IMR-90 (cell line): Measurements from ENCODE around the gene ANO8. TPM values are rescaled to one million over a fixed set of nuclear protein-coding genes. Genes with fewer than 3 reads are reported as not detected.

ENCODE experiments used
- ATAC-seq: fragments of 200-7000 bp; cut with Tn5 transposase; 2 replicates; pipeline ENCODE4 v1.9.1; 2020; ENCODE audit warnings: low read depth, mild to moderate bottlenecking, moderate library complexity
- BruUV-seq: library from RNA; stranded (reverse); fragments of 400-500 nt; replicated peaks from 2 replicates; lab custom pipeline; 2021; lab: Mats Ljungman, UMichigan
- CTCF ChIA-PET: fragments of 300-600 bp; formaldehyde crosslinking; extraction: SDS; loops from one replicate; lab custom pipeline; 2021; ENCODE audit warnings: antibody characterized with exemption; lab: Yijun Ruan, JAX
- POLR2A ChIA-PET: fragments of 300-600 bp; sonication (Branson Sonifier 250); formaldehyde crosslinking; loops from one replicate; lab custom pipeline; 2022; ENCODE audit warnings: antibody characterized with exemption; ENCODE audit not compliant: unreplicated experiment; lab: Charles Lee
- DNase-seq: peaks from one replicate; pipeline ENCODE4 v3.0.0; 2013
- H2AFZ ChIP-seq: replicated peaks from 2 replicates; pipeline ENCODE3; 2013; ENCODE audit warnings: low read length, mild to moderate bottlenecking; ENCODE audit not compliant: poor library complexity
- H2AK5ac ChIP-seq: 2 replicates; pipeline ENCODE4 v1.6.1; 2013; ENCODE audit warnings: low read depth, low read length, inconsistent platforms
- H2AK9ac ChIP-seq: replicated peaks from 2 replicates; pipeline ENCODE3; 2013; ENCODE audit warnings: mild to moderate bottlenecking, low read depth, low read length, moderate library complexity; ENCODE audit not compliant: poor library complexity
- H2BK120ac ChIP-seq: 2 replicates; pipeline ENCODE4 v1.6.1; 2013; ENCODE audit warnings: low read depth, low read length, inconsistent platforms
- H2BK15ac ChIP-seq: 3 replicates; pipeline ENCODE4 v1.6.1; 2013; ENCODE audit warnings: low read depth, low read length, inconsistent platforms
- H2BK20ac ChIP-seq: 2 replicates; pipeline ENCODE4 v1.6.1; 2013; ENCODE audit warnings: low read depth, mild to moderate bottlenecking, inconsistent platforms, low read length, moderate library complexity
- H2BK5ac ChIP-seq: 2 replicates; pipeline ENCODE4 v1.6.1; 2013; ENCODE audit warnings: mild to moderate bottlenecking, low read depth, low read length, inconsistent platforms; ENCODE audit not compliant: poor library complexity, severe bottlenecking
- H3K14ac ChIP-seq: replicated peaks from 2 replicates; pipeline ENCODE4 v1.6.1; 2013; ENCODE audit warnings: low read depth, low read length, inconsistent platforms
- H3K18ac ChIP-seq: 2 replicates; pipeline ENCODE4 v1.6.1; 2013; ENCODE audit warnings: low read depth, low read length, control low read depth
- H3K23ac ChIP-seq: 2 replicates; pipeline ENCODE4 v1.6.1; 2013; ENCODE audit warnings: low read depth, low read length, inconsistent platforms
- H3K27ac ChIP-seq: 2 replicates; pipeline ENCODE4 v1.5.1; 2013; ENCODE audit warnings: mild to moderate bottlenecking, control low read depth, low read length; ENCODE audit not compliant: insufficient read depth
- H3K27me3 ChIP-seq: 2 replicates; pipeline ENCODE4 v1.6.1; 2013; ENCODE audit warnings: low read length; ENCODE audit not compliant: control insufficient read depth, insufficient read depth
- H3K36me3 ChIP-seq: 2 replicates; pipeline ENCODE4 v1.6.1; 2013; ENCODE audit warnings: low read length, mixed read lengths; ENCODE audit not compliant: control insufficient read depth, insufficient read depth
- H3K4ac ChIP-seq: 2 replicates; pipeline ENCODE4 v1.6.1; 2013; ENCODE audit warnings: low read depth, low read length, inconsistent platforms
- H3K4me1 ChIP-seq: 2 replicates; pipeline ENCODE4 v1.6.1; 2013; ENCODE audit warnings: low read length, mixed read lengths; ENCODE audit not compliant: control insufficient read depth, insufficient read depth
- H3K4me2 ChIP-seq: 2 replicates; pipeline ENCODE4 v1.6.1; 2013; ENCODE audit warnings: low read depth, mild to moderate bottlenecking, control low read depth, low read length, moderate library complexity
- H3K4me3 ChIP-seq: 2 replicates; pipeline ENCODE4 v1.5.1; 2013; ENCODE audit warnings: low read depth, mild to moderate bottlenecking, control low read depth, low read length, moderate library complexity; ENCODE audit not compliant: insufficient read depth
- H3K56ac ChIP-seq: 2 replicates; pipeline ENCODE4 v1.6.1; 2013; ENCODE audit warnings: low read length, inconsistent platforms; ENCODE audit not compliant: insufficient read depth; ENCODE audit errors: extremely low read depth
- H3K79me1 ChIP-seq, 2 experiments: 2 replicates each; pipeline ENCODE4 v1.6.1; 2013; ENCODE audit warnings: low read length in 2 of 2, inconsistent platforms in 1 of 2, low read depth in 1 of 2
- H3K9ac ChIP-seq: 2 replicates; pipeline ENCODE4 v1.6.1; 2013; ENCODE audit warnings: low read depth, low read length, control low read depth
- H3K9me1 ChIP-seq: 2 replicates; pipeline ENCODE4 v1.6.1; 2013; ENCODE audit warnings: low read length, inconsistent platforms; ENCODE audit not compliant: insufficient read depth
- H3K9me3 ChIP-seq: 2 replicates; pipeline ENCODE4 v1.6.1; 2013; ENCODE audit warnings: low read length; ENCODE audit not compliant: control insufficient read depth, insufficient read depth
- H4K20me1 ChIP-seq: 2 replicates; pipeline ENCODE4 v1.6.1; 2013; ENCODE audit warnings: low read length, inconsistent platforms; ENCODE audit not compliant: insufficient read depth
- H4K5ac ChIP-seq: 2 replicates; pipeline ENCODE4 v1.6.1; 2013; ENCODE audit warnings: mild to moderate bottlenecking, low read depth, low read length, control low read depth
- H4K8ac ChIP-seq, 2 experiments: 2 replicates each; pipeline ENCODE4 v1.6.1; 2013; ENCODE audit warnings: low read depth in 2 of 2, low read length in 2 of 2, control low read depth in 1 of 2, inconsistent platforms in 1 of 2
- H4K91ac ChIP-seq: 2 replicates; pipeline ENCODE4 v1.6.1; 2013; ENCODE audit warnings: low read depth, low read length, inconsistent platforms; ENCODE audit not compliant: insufficient read depth
- BHLHE40 ChIP-seq: fragments of 150-350 bp; IDR thresholded peaks from 2 replicates; pipeline ENCODE4 v1.6.1; 2016; ENCODE audit warnings: mild to moderate bottlenecking, low read depth, low read length
- CEBPB ChIP-seq: IDR thresholded peaks from 2 replicates; pipeline ENCODE4 v1.6.1; 2012; ENCODE audit warnings: low read depth, low read length, improper control_type of control experiment
- CHD1 ChIP-seq: IDR thresholded peaks from 2 replicates; pipeline ENCODE4 v1.6.1; 2012; ENCODE audit warnings: low read depth, low read length, improper control_type of control experiment
- ELK1 ChIP-seq: fragments of 150-350 bp; IDR thresholded peaks from 2 replicates; pipeline ENCODE4 v1.6.1; 2016; ENCODE audit warnings: low read depth, mild to moderate bottlenecking, low read length, moderate library complexity, borderline replicate concordance
- FOS ChIP-seq: fragments of 150-350 bp; IDR thresholded peaks from 2 replicates; pipeline ENCODE4 v1.6.1; 2016; ENCODE audit warnings: low read depth, low read length
- MAFK ChIP-seq: IDR thresholded peaks from 2 replicates; pipeline ENCODE4 v1.6.1; 2012; ENCODE audit warnings: low read depth, low read length, improper control_type of control experiment
- MAZ ChIP-seq: IDR thresholded peaks from 2 replicates; pipeline ENCODE4 v1.6.1; 2012; ENCODE audit warnings: low read depth, mild to moderate bottlenecking, low read length, improper control_type of control experiment, moderate library complexity, borderline replicate concordance
- MXI1 ChIP-seq: IDR thresholded peaks from 2 replicates; pipeline ENCODE4 v1.6.1; 2012; ENCODE audit warnings: low read depth, mild to moderate bottlenecking, low read length, moderate library complexity, borderline replicate concordance
- NFE2L2 ChIP-seq: fragments of 150-350 bp; IDR thresholded peaks from 2 replicates; pipeline ENCODE4 v1.6.1; 2016; ENCODE audit warnings: low read depth, mild to moderate bottlenecking, low read length
- POLR2A ChIP-seq: IDR thresholded peaks from 2 replicates; pipeline ENCODE4 v1.6.1; 2012; ENCODE audit warnings: mild to moderate bottlenecking, low read depth, low read length
- RCOR1 ChIP-seq: IDR thresholded peaks from 2 replicates; pipeline ENCODE4 v1.6.1; 2012; ENCODE audit warnings: mild to moderate bottlenecking, low read length, improper control_type of control experiment; ENCODE audit not compliant: insufficient replicate concordance
- RFX5 ChIP-seq: IDR thresholded peaks from 2 replicates; pipeline ENCODE4 v1.8.0; 2012; ENCODE audit warnings: low read depth, mild to moderate bottlenecking, low read length, moderate library complexity
- WGBS, 2 experiments: methylation state at CpG; one replicate each; pipeline versions ENCODE4 v1.1.5 to v1.1.7; 2013; ENCODE audit warnings: missing lambda C conversion rate in 2 of 2; ENCODE audit not compliant: insufficient read length in 1 of 2; ENCODE audit errors: extremely low coverage in 2 of 2; 5-methylcytosine and 5-hydroxymethylcytosine counted together
- dilution Hi-C: fragments of 300-500 bp; cut with HindIII; formaldehyde crosslinking; loops from one replicate; pipeline ENCODE4 v1.14.3; 2018; ENCODE audit warnings: low sequenced_read_pairs; ENCODE audit not compliant: unreplicated experiment
- in situ Hi-C: fragments of 300-500 bp; cut with MboI; formaldehyde crosslinking; loops from 3 replicates; pipeline ENCODE4 v1.14.3; 2019; ENCODE audit warnings: low sequenced_read_pairs, inconsistent platforms, mixed read lengths
- intact Hi-C: fragments of 100-400 bp; cut with micrococcal nuclease; formaldehyde crosslinking; loops from 2 replicates; pipeline ENCODE4 v1.10.0; 2022
- polyA plus RNA-seq, 3 experiments: library from polyadenylated mRNA; depleted of rRNA; stranded (reverse); fragments of >200 nt; gene quantifications; 2 replicates each; pipeline ENCODE4 v1.2.3, GENCODE V29; 2012; ENCODE audit warnings: low replicate concordance in 1 of 3
- total RNA-seq: library from RNA; depleted of rRNA; stranded (reverse); fragments of >200 nt; gene quantifications from 2 replicates; pipeline ENCODE4 v1.2.3, GENCODE V29; 2012

The ANO8 gene
- total and polyA plus RNA-seq, 2 of the 4 experiments (the other 2 are of a cell fraction): 1.6 to 5.6 TPM

GRCh38 chr19:17307876-17308377 is 26.7 kb downstream of the ANO8 start:
- peak overlapping the region in 1 of 2 experiments; percentile 6; a peak in 1 of 4 replicates for H4K8ac ChIP-seq
- peaks cover 15% of the 10 kb centered on the region for H3K4me1 ChIP-seq
- H3K9me1 ChIP-seq: peaks cover 31% of the 10 kb centered on the region
- H4K5ac ChIP-seq: no peak overlapping the region
- H2BK15ac ChIP-seq: no peak overlapping the region
- ChIA-PET POLR2A (no interaction called here), CTCF (no interaction called here)
- peak overlapping the region; percentile 13; the same call in 1 of the 2 replicates for H3K23ac ChIP-seq
- no peak for TF ChIP-seq BHLHE40
- TF ChIP-seq CHD1: no peak
- no peak for TF ChIP-seq CEBPB
- TF ChIP-seq MAFK: no peak
- no peak for TF ChIP-seq MAZ
- TF ChIP-seq FOS: no peak
- no peak for TF ChIP-seq MXI1
- TF ChIP-seq RFX5: no peak
- TF ChIP-seq ELK1: no peak
- no peak for TF ChIP-seq POLR2A
- no peak for TF ChIP-seq NFE2L2
- TF ChIP-seq RCOR1: no peak
- no peaks in the 10 kb centered on the region for H3K9me3 ChIP-seq
- H2AK9ac ChIP-seq: peak overlapping the region; percentile 76
- H3K27ac ChIP-seq: no peak overlapping the region
- no peak overlapping the region for H3K4me3 ChIP-seq
- no peak overlapping the region for H3K14ac ChIP-seq
- no peak overlapping the region for H2AK5ac ChIP-seq
- H3K9ac ChIP-seq: no peak overlapping the region
- H3K36me3 ChIP-seq: peaks cover 7% of the 10 kb centered on the region
- H2AFZ ChIP-seq: no peak overlapping the region
- H3K18ac ChIP-seq: no peak overlapping the region
- no peak overlapping the region for H2BK120ac ChIP-seq
- no peak overlapping the region for H4K91ac ChIP-seq
- no peak overlapping the region for H2BK20ac ChIP-seq
- in situ Hi-C loops (no loop called here), intact Hi-C loops (no loop called here), dilution Hi-C loops (no loop called here)
- DNase-seq (no peak), ATAC-seq (no peak)
- BruUV-seq: no TSS peak
- no peak overlapping the region for H3K4me2 ChIP-seq
- H3K27me3 ChIP-seq: no peaks in the 10 kb centered on the region
- 90% methylated on average over 4 of the region's 8 CpGs; no CpG with 5 or more reads in 1 of the 2 experiments for WGBS, 2 experiments
- H4K20me1 ChIP-seq: peaks cover 21% of the 10 kb centered on the region
- no peak overlapping the region for H2BK5ac ChIP-seq
- H3K4ac ChIP-seq: no peak overlapping the region
- H3K56ac ChIP-seq: no peak overlapping the region
- H3K79me1 ChIP-seq: peaks cover 20 to 66% of the 10 kb centered on the region in 2 experiments
